ENCODE data around the gene FAM168B.

The FAM168B gene

DNA sequence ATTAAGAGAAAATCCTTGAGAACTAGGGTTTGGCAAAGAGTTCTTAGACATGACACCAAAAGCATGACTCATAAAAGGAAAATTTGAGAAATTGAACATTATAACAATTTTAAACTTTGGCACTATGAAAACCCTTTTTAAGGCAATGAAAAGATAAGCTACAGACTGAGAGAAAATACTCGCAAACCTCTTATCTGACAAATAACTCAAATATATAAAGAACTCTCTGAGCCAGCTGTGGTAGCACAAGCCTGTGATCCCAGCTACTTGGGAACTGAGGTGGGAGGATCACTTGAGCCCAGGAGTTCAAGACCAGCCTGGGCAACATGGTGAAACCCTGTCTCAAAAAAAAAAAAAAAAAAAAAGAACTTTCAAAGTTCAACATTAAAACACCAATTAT is 70.5 kb downstream of the FAM168B start:
- Histone ChIP-seq H3K4me2 (ENCODE audit: low read length) (no peak overlapping the region), H2AFZ (ENCODE audit: low read length) (no peak overlapping the region), H3K36me3 (ENCODE audit: insufficient read depth, low read length) (no peaks in the 10 kb centered on the region), H3K4me3 (ENCODE audit: low read depth, low read length, poor library complexity, severe bottlenecking) (no peak overlapping the region), H3K27me3 (ENCODE audit: insufficient read depth, low read length) (no peaks in the 10 kb centered on the region; the same call in 1 of the 2 replicates), H3K27ac (ENCODE audit: low read depth, low read length, poor library complexity, severe bottlenecking) (no peak overlapping the region), H3K9ac (ENCODE audit: low read length) (no peak overlapping the region), H3F3A (ENCODE audit: insufficient read depth, low read length) (no peaks in the 10 kb centered on the region), H3K9me2 (ENCODE audit: low read depth, low read length) (no peaks in the 10 kb centered on the region), H3K4me1 (ENCODE audit: insufficient read depth, low read length, severe bottlenecking) (no peaks in the 10 kb centered on the region), H4K20me1 (ENCODE audit: insufficient read depth, low read length) (no peaks in the 10 kb centered on the region), H3K79me2 (ENCODE audit: insufficient read depth, low read length) (no peaks in the 10 kb centered on the region), H3K9me3 (ENCODE audit: low read length) (0 out of 2 replicates have a peak, but pooled peaks cover 4% of the 10 kb centered on the region)
- TF ChIP-seq EZH2 (IDR thresholded peaks at IDR 0.05; ENCODE audit: borderline replicate concordance, low read length) = no peak
- TF ChIP-seq, protein P1, sequence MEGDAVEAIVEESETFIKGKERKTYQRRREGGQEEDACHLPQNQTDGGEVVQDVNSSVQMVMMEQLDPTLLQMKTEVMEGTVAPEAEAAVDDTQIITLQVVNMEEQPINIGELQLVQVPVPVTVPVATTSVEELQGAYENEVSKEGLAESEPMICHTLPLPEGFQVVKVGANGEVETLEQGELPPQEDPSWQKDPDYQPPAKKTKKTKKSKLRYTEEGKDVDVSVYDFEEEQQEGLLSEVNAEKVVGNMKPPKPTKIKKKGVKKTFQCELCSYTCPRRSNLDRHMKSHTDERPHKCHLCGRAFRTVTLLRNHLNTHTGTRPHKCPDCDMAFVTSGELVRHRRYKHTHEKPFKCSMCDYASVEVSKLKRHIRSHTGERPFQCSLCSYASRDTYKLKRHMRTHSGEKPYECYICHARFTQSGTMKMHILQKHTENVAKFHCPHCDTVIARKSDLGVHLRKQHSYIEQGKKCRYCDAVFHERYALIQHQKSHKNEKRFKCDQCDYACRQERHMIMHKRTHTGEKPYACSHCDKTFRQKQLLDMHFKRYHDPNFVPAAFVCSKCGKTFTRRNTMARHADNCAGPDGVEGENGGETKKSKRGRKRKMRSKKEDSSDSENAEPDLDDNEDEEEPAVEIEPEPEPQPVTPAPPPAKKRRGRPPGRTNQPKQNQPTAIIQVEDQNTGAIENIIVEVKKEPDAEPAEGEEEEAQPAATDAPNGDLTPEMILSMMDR (IDR thresholded peaks at IDR 0.05; ENCODE audit: low read length) = no peak

DNA sequence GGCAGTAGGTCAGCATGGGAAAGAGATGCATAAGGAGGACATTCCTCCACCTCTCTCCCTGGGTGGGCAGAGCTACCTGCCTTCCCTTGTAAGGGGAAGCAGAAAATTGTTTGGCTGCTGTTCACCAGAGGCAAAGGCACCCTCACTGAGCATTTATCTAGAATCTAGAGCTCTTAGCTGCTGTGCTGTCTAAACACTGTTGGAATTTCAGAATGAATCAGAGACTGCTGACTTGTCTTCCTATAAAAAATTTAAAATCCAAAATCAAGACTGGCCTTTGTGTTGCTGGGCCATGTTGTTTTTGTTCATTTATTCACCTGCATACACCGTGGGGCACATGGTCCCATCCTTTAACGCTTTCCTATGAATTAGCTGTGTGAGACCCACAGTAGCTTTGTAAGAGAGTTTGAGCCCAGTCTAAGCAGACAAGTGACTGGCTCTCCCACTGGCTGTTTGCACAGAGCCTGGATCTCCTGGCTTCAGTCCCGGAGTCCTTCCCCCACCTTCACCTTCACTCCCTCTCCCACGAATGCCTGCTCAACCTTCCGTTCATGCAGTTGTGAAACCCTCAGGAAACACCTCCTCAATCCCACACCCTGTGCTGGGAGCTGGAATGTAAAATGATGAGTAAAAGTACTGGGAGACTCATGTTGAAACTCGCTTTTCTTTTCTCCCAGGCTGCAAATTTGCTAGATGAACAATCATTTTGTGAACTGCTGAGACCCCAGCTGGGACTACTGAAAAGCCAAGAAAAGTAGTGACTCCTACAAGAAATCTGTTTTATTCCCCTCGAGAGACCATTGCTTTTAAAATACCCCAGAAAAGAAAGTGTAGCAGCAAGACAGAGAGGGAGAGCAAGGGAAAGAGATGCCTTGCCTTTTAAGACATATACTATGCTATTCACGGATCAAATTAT is 76.2 kb downstream of the FAM168B start:
- TF ChIP-seq, protein P1 (IDR thresholded peaks at IDR 0.05; ENCODE audit: low read length) = no peak
- TF ChIP-seq EZH2 (IDR thresholded peaks at IDR 0.05; ENCODE audit: borderline replicate concordance, low read length) = no peak
- H3K79me2 ChIP-seq (ENCODE audit: insufficient read depth, low read length) = no peaks in the 10 kb centered on the region
- no peak overlapping the region for H3K27ac ChIP-seq (ENCODE audit: low read depth, low read length, poor library complexity, severe bottlenecking)
- H3K36me3 ChIP-seq (ENCODE audit: insufficient read depth, low read length) = no peaks in the 10 kb centered on the region
- H3F3A ChIP-seq (ENCODE audit: insufficient read depth, low read length) = no peaks in the 10 kb centered on the region
- no peaks in the 10 kb centered on the region for H4K20me1 ChIP-seq (ENCODE audit: insufficient read depth, low read length)
- H3K9me2 ChIP-seq (ENCODE audit: low read depth, low read length) = no peaks in the 10 kb centered on the region
- no peaks in the 10 kb centered on the region for H3K4me1 ChIP-seq (ENCODE audit: insufficient read depth, low read length, severe bottlenecking)
- no peak overlapping the region for H3K4me3 ChIP-seq (ENCODE audit: low read depth, low read length, poor library complexity, severe bottlenecking)
- no peaks in the 10 kb centered on the region for H3K27me3 ChIP-seq (ENCODE audit: insufficient read depth, low read length)
- no peaks in the 10 kb centered on the region for H3K9me3 ChIP-seq (ENCODE audit: low read length)
- no peak overlapping the region for H3K9ac ChIP-seq (ENCODE audit: low read length)
- H2AFZ ChIP-seq (ENCODE audit: low read length) = no peak overlapping the region
- H3K4me2 ChIP-seq (ENCODE audit: low read length) = no peak overlapping the region

DNA sequence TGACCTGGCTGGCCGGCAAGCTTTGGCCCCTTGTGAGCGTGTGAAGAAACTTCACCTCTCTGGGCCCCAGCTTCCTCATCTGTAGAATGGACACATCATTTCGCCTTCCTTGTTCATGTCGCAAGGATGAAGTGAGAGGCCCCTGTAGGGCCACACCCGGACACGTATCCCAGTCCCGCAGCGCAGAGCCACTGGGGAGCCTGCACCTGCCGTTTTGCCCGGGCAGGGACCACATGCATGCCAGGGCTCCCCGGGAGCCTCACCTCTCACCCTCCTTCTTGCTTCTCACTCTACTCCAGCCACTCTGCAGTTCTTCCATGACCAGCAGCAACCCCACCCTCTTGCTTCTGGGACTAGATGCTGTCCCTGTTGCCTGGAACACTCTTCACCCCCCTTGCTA is 77.5 kb downstream of the FAM168B start:
- no peaks in the 10 kb centered on the region for H3K79me2 ChIP-seq (ENCODE audit: insufficient read depth, low read length)
- no peaks in the 10 kb centered on the region for H3K36me3 ChIP-seq (ENCODE audit: insufficient read depth, low read length)
- TF ChIP-seq, protein P1 (IDR thresholded peaks at IDR 0.05; ENCODE audit: low read length) = no peak
- TF ChIP-seq EZH2 (IDR thresholded peaks at IDR 0.05; ENCODE audit: borderline replicate concordance, low read length) = no peak
- H3K4me1 ChIP-seq (ENCODE audit: insufficient read depth, low read length, severe bottlenecking) = no peaks in the 10 kb centered on the region
- H3K9me3 ChIP-seq (ENCODE audit: low read length) = no peaks in the 10 kb centered on the region
- H3K9ac ChIP-seq (ENCODE audit: low read length) = no peak overlapping the region
- no peak overlapping the region for H3K27ac ChIP-seq (ENCODE audit: low read depth, low read length, poor library complexity, severe bottlenecking)
- no peak overlapping the region for H3K4me2 ChIP-seq (ENCODE audit: low read length)
- no peaks in the 10 kb centered on the region for H4K20me1 ChIP-seq (ENCODE audit: insufficient read depth, low read length)
- no peak overlapping the region for H2AFZ ChIP-seq (ENCODE audit: low read length)
- no peaks in the 10 kb centered on the region for H3K9me2 ChIP-seq (ENCODE audit: low read depth, low read length)
- H3K4me3 ChIP-seq (ENCODE audit: low read depth, low read length, poor library complexity, severe bottlenecking) = no peak overlapping the region
- no peaks in the 10 kb centered on the region for H3F3A ChIP-seq (ENCODE audit: insufficient read depth, low read length)
- H3K27me3 ChIP-seq (ENCODE audit: insufficient read depth, low read length) = no peaks in the 10 kb centered on the region
